ENCODE results near the gene KCNJ4.

GRCh38 chr22:38477585-38477984 is 22.6 kb upstream of the KCNJ4 start:
- TF ChIP-seq EZH2 (IDR thresholded peaks at IDR 0.05; ENCODE audit: low read length) (no peak), CTCF (optimal IDR thresholded peaks at IDR 0.05 in 1 of 3, IDR thresholded peaks at IDR 0.05 in 1 of 3, conservative IDR thresholded peaks at IDR 0.05 in 1 of 3; ENCODE audit: extremely low read depth in 1 of 3, insufficient read depth in 2 of 3, low read length in 3 of 3) (no peak)
